ENCODE data around the gene ZNF451. TPM values are rescaled to one million over a fixed set of nuclear protein-coding genes. Genes with fewer than 3 reads are reported as not detected.

ZNF451 gene
- total RNA-seq, 1 donor, result 65.1 TPM

DNA sequence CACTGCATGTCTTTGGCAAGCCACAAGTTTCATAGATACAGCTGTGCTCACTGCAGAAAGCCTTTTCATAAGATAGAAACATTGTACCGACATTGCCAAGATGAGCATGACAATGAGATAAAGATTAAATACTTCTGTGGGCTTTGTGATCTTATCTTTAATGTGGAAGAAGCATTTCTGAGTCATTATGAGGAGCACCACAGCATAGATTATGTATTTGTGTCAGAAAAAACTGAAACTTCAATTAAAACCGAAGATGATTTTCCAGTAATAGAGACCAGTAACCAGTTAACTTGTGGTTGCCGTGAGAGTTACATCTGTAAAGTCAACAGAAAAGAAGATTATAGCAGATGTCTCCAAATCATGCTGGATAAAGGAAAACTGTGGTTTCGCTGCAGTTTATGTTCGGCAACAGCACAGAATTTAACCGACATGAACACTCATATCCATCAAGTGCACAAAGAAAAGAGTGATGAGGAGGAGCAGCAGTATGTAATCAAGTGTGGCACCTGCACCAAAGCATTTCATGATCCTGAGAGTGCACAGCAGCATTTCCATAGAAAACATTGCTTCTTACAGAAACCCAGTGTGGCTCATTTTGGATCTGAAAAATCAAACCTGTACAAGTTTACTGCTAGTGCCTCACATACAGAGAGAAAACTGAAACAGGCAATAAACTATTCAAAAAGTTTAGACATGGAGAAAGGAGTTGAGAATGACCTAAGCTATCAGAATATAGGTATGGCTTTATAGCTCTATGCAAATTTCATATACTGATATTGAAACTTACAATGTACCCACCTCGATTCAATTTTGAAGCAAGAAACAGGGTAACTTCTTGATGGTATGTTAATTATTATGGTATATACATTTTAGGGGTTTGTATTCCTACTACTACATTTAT, 58.2 kb downstream of the ZNF451 start:
- Histone ChIP-seq H3K4me3 (ENCODE audit: insufficient read depth, low read length) (no peak overlapping the region), H3K4me2 (ENCODE audit: insufficient read depth, low read length) (no peak overlapping the region), H3K4me1 (ENCODE audit: insufficient read depth, low read length) (no peaks in the 10 kb centered on the region), H4K20me1 (ENCODE audit: insufficient read depth, low read length) (no peaks in the 10 kb centered on the region), H3K9me3 (ENCODE audit: low read depth, low read length) (no peaks in the 10 kb centered on the region), H3K27me3 (ENCODE audit: insufficient read depth, low read length) (no peaks in the 10 kb centered on the region), H3K79me2 (ENCODE audit: insufficient read depth, low read length) (peaks cover 3% of the 10 kb centered on the region), H3K36me3 (ENCODE audit: insufficient read depth, low read length) (peaks cover 40% of the 10 kb centered on the region), H3K27ac (ENCODE audit: low read depth, low read length) (no peak overlapping the region), H2AFZ (ENCODE audit: low read length) (no peak overlapping the region)
- no peak for DNase-seq (ENCODE audit: insufficient read length, low spot score, missing footprints)
- no peak for TF ChIP-seq CTCF (IDR thresholded peaks at IDR 0.05; ENCODE audit: extremely low read depth, low read depth, low read length)

- Histone ChIP-seq H3K9me3 (ENCODE audit: low read depth, low read length) (no peaks in the 10 kb centered on the region), H3K27me3 (ENCODE audit: insufficient read depth, low read length) (no peaks in the 10 kb centered on the region), H3K4me1 (ENCODE audit: insufficient read depth, low read length) (peaks cover 7% of the 10 kb centered on the region), H3K36me3 (ENCODE audit: insufficient read depth, low read length) (peaks cover 27% of the 10 kb centered on the region), H4K20me1 (ENCODE audit: insufficient read depth, low read length) (no peaks in the 10 kb centered on the region), H3K4me2 (ENCODE audit: insufficient read depth, low read length) (no peak overlapping the region), H3K79me2 (ENCODE audit: insufficient read depth, low read length) (no peaks in the 10 kb centered on the region), H3K4me3 (ENCODE audit: insufficient read depth, low read length) (no peak overlapping the region), H2AFZ (ENCODE audit: low read length) (no peak overlapping the region), H3K27ac (ENCODE audit: low read depth, low read length) (no peak overlapping the region)
- no peak for TF ChIP-seq CTCF (IDR thresholded peaks at IDR 0.05; ENCODE audit: extremely low read depth, low read depth, low read length)
- DNase-seq (ENCODE audit: insufficient read length, low spot score, missing footprints), result no peak
Measured at GRCh38 chr6:57158658-57159057, 68.7 kb downstream of the ZNF451 start.

DNA sequence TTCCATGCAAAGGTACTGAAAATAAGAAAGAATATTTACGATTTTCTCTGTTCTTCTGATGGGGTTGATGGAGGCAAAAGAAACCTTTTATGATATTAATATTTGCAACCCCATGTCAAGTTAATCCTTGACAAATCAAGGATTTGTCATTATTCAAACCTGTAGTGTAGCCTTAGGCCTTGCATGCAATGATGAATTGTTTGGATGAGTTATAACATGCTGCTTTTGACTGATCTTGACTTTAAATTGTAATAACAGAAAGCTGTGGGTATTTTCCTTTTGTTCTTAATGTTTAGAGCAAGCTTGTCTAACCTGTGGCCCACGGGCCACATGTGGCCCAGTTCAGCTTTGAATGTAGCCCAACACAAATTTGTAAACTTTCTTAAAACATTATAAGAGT, 69.1 kb downstream of the ZNF451 start:
- Histone ChIP-seq H3K4me2 (ENCODE audit: insufficient read depth, low read length) (no peak overlapping the region), H3K36me3 (ENCODE audit: insufficient read depth, low read length) (peaks cover 27% of the 10 kb centered on the region), H3K9me3 (ENCODE audit: low read depth, low read length) (no peaks in the 10 kb centered on the region), H3K79me2 (ENCODE audit: insufficient read depth, low read length) (no peaks in the 10 kb centered on the region), H3K27ac (ENCODE audit: low read depth, low read length) (no peak overlapping the region), H4K20me1 (ENCODE audit: insufficient read depth, low read length) (no peaks in the 10 kb centered on the region), H2AFZ (ENCODE audit: low read length) (no peak overlapping the region), H3K27me3 (ENCODE audit: insufficient read depth, low read length) (no peaks in the 10 kb centered on the region), H3K4me3 (ENCODE audit: insufficient read depth, low read length) (no peak overlapping the region), H3K4me1 (ENCODE audit: insufficient read depth, low read length) (peaks cover 7% of the 10 kb centered on the region)
- TF ChIP-seq CTCF (IDR thresholded peaks at IDR 0.05; ENCODE audit: extremely low read depth, low read depth, low read length), result no peak
- DNase-seq (ENCODE audit: insufficient read length, low spot score, missing footprints), result no peak

DNA sequence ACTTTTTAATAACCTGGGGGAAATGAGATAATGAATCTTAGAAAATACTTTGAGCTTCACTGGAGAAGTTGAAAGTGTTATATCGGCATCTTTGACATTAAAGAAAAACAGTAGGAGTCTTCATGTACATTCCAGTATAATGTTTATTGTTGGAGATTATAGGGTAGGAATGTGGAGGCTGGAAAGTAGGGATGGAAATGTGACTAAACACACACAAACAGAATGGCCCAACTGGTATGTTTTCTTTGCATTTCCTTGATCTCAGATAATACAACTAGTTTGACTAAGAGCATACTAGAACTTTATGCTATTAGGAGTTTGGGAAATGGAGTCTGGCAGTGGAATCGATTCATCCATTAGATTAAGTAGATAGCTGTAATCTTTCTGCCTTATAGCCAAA, 72.0 kb downstream of the ZNF451 start:
- Histone ChIP-seq H3K36me3 (ENCODE audit: insufficient read depth, low read length) (peaks cover 26% of the 10 kb centered on the region), H3K9me3 (ENCODE audit: low read depth, low read length) (no peaks in the 10 kb centered on the region), H3K4me3 (ENCODE audit: insufficient read depth, low read length) (no peak overlapping the region), H4K20me1 (ENCODE audit: insufficient read depth, low read length) (no peaks in the 10 kb centered on the region), H3K27ac (ENCODE audit: low read depth, low read length) (no peak overlapping the region), H3K79me2 (ENCODE audit: insufficient read depth, low read length) (no peaks in the 10 kb centered on the region), H3K27me3 (ENCODE audit: insufficient read depth, low read length) (no peaks in the 10 kb centered on the region), H3K4me2 (ENCODE audit: insufficient read depth, low read length) (no peak overlapping the region), H2AFZ (ENCODE audit: low read length) (no peak overlapping the region), H3K4me1 (ENCODE audit: insufficient read depth, low read length) (peaks cover 7% of the 10 kb centered on the region)
- TF ChIP-seq CTCF (IDR thresholded peaks at IDR 0.05; ENCODE audit: extremely low read depth, low read depth, low read length), result no peak
- no peak for DNase-seq (ENCODE audit: insufficient read length, low spot score, missing footprints)
